Skin of body (tissue), 3 donors: ENCODE data around the gene C9orf153. TPM values are rescaled to one million over a fixed set of nuclear protein-coding genes. Genes with fewer than 3 reads are reported as not detected.
"Not testable (repeated sequence)": the region's sequence is repeated elsewhere in the genome, so short reads cannot be mapped to it uniquely, and the experiment has no call there.

Source experiments
- DNase-seq: peaks from one replicate; lab custom pipeline; 2025; lab: John Stamatoyannopoulos, UW
- small RNA-seq: library from RNA; depleted of rRNA; stranded (forward); fragments of <200 nt; gene quantifications from one replicate; pipeline ENCODE3, GENCODE V24; 2014; ENCODE audit warnings: low replicate concordance
- total RNA-seq: library from RNA; depleted of rRNA; stranded (reverse); fragments of >200 nt; gene quantifications from one replicate; pipeline ENCODE4 v1.2.3, GENCODE V29; 2014

The C9orf153 gene
- total RNA-seq, 1 donor from 2014 or later = 0.79 TPM

GRCh38 chr9:86193088-86193487, 66.4 kb downstream of the C9orf153 start:
- DNase-seq = no peak

DNA sequence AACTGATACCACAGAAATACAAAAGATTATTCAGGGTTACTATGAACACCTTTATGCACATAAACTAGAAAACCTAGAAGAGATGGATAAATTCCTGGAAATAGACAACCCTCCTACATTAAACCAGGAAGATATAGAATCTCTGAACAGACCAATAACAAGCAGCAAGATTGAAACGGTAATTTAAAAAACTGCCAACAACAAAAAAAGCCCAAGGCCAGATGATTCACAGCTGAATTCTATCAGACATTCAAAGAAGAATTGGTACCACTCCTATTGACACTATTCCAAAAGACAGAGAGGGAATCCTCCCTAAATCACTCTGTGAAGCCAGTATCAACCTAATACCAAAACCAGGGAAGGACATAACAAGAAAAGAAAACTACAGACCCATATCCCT, 68.8 kb downstream of the C9orf153 start:
- not testable (repeated sequence) for DNase-seq

DNA sequence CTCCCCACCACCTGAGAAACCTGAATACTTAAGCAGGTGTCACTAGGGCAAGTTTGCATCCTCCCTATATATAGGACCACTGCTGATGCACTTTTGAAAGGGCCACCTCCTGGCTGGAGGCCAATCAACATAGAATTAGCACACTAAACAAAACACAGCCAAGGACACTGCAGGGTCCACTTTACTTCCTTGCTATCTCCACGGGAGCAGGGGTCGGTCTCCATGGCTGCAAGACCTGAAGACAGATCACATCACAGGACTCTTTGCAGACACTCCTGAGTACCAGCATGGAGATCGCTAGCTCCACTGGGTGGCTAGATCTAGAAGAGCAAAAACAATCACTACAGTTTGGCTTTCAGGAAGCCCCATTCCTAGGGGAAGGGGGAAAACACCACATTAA, 72.3 kb downstream of the C9orf153 start:
- DNase-seq = no peak

GRCh38 chr9:86186696-86187095, 72.8 kb downstream of the C9orf153 start:
- DNase-seq = no peak

DNA sequence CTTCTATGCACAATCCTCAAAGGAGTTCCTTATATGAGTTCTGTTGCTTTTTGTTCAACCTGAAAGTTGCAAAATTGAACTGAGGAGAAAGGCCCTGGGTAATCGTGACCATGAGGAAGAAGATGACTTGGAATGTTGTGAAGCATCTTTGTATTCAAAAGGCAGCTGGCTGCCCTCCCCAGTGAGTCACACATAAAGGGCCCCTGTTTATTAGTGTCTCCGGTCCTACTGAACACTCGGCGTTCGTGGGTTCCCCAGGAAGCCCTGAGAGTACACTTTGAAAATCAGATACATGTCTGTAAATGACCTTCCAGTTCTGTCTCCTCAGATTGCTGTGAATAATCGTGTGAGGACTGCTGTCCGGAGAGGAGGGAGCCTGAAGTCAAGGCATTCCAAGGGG, 73.6 kb downstream of the C9orf153 start:
- no peak for DNase-seq

DNA sequence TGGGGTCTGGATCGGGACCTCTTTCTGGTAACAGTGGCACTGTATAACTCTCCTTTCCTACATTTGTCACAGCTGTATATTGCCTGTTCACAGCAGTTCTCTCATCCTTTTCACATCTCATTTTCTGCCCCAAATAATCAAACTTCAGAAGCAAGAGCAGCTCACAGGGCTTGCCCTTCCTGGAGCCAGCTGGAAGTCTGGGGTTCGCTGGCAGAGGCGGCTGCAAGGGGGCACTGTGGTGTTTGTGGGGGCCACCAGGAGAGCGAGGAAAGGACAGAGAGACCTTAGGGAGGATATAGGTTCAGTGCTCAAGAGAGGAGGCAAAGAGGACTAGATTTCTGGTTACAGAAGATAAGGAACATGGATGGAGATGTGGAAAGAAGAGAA, 75.3 kb downstream of the C9orf153 start:
- DNase-seq = no peak

DNA sequence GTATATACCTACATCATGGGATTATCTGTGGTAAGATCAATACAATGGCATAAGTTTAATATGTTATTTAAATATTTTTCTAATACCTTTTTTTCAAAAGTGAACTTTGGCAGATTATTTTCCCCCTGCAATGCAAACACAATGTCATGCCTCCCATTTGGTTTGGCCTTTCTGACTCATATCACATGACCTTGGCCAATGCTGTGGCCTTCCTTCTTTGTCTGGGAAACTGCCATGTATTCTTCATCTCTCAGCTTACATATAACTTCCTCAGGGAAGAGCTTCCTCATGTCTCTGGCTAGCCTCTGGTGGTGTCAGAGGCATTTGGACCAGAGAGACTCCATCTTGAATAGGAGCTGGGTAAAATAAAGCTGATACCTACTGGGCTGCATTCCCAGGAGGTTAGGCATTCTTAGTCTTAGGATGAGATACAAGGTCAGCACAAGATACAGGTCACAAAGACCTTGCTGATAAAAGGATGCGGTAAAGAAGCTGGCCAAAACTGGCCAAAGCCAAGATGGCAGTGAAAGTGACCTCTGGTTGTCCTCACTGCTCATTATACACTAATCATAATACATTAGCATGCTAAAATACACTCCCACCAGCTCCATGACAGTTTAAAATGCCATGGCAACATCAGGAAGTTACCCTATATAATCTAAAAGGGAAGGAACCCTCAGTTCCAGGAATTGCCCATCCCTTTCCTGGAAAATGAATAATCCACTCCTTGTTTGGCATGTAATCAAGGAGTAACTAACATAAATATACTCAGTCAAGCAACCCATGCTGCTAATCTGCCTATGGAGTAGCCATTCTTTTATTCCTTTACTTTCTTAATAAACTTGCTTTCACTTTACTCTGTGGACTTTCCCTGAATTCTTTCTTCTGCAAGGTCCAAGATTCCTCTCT, 76.0 kb downstream of the C9orf153 start:
- DNase-seq = no peak

DNA sequence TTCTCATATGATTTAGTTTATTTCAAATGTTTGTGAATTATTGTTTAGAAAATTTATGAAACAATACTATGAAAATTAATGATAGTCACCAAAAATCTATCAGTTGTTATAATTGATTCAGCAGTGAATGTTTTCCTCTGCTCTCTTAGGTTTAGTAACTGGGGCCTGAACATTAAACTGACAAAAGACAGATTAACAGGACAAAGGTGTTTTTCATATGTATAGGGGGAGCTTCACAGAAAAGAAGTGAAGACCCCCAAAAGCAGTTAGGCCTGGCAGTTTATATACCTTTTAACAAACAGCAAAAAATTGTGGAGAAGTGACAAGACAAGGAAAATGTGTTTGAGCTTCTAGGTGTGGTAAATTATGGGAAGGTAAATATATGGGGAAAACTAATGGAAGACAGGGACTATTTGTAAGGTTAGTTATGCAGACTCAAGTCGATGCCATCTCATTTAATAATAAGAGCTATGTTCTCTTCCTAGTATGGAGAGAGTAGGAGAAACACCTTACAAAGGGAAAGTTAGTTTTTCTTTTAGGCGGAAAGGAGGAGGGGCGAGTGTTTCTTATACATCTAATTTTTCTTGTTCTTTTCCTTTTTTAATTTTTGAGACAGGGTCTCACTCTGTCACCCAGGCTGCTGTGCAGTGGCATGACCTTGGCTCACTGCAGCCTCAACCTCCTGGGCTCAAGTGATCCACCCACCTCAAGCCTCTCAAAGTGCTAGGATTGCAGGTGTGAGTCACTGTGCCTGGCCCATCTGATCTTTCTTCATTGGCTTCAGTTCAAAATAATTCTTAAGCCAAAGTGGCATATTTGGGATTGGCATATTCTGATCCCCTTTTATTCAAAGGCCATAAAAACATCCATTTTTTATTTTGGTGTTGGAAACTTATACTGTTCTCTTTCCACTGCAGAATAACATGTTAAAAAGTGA, 77.8 kb downstream of the C9orf153 start:
- DNase-seq = no peak

GRCh38 chr9:86178503-86178902, 81.0 kb downstream of the C9orf153 start:
- DNase-seq = no peak

- no peak for DNase-seq
These were observed 81.5 kb downstream of the C9orf153 start for GRCh38 chr9:86177995-86178394.

- DNase-seq = no peak
These were observed 83.0 kb downstream of the C9orf153 start for GRCh38 chr9:86176468-86176867.

DNA sequence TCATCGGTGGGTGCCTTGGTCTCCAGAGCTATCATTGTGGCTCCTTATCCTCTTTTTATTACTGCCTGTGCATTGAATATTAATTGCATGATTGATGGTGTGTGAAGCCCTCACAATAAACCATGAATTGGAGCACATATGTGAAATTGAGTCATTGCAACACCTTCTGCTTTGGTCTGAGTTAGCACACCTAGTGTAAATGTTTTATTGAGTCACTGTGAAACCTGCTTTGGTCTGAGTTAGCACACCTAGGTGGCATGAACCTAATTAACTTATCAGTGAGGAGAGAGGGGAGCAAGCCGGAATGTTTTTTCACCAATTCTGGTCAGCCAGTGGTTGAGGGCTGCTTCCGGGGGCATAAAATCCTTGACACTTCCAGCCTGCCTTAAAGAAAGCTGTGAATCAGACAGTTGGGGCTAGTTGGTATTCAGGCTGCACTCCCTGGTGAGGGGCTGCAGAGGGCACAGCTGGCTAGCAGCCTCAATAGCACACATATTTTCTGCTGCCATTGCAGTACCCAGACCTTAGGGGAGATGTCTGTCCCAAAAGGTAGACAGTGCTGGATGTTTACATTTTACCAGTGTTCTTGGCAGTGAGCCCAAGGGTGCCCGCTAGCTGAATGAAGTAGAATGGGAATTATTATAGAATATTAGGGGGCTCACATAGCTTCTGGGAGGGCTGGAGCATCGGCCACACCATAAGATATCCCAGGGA, 83.6 kb downstream of the C9orf153 start:
- no peak for DNase-seq

GRCh38 chr9:86175223-86175622, 84.2 kb downstream of the C9orf153 start:
- no peak for DNase-seq

Small RNA genes within 50 kb of the gene (small RNA-seq; reads per million reads assigned to genes)
- gene AL137849.1 (not detected), gene RN7SKP264 (not detected)

Other genes starting within 250 kb of the C9orf153 start
- 26.0 TPM for gene GOLM1, start 160.1 kb downstream of the C9orf153 start, total RNA-seq
- gene ISCA1, start 22.9 kb upstream of the C9orf153 start, total RNA-seq = 34.9 TPM
- 51.1 TPM for gene TUT7, start 94.8 kb upstream of the C9orf153 start, total RNA-seq